A172 (cell line): Measurements from ENCODE around the gene CLSTN3. TPM values are rescaled to one million over a fixed set of nuclear protein-coding genes. Genes with fewer than 3 reads are reported as not detected.

Experiments
- DNase-seq: peaks from one replicate; pipeline ENCODE4 v3.0.0-alpha.2; 2015; ENCODE audit warnings: low spot score
- total RNA-seq: library from RNA; depleted of rRNA; stranded (reverse); fragments of >200 nt; shearing (Covaris generic); gene quantifications from 2 replicates; pipeline ENCODE4 v1.2.3, GENCODE V29; 2014; rRNA removed

The CLSTN3 gene
- total RNA-seq, 1 experiment from 2014 or later: 8.5 TPM

GRCh38 chr12:7188562-7189397, 58.6 kb downstream of the CLSTN3 start:
- DNase-seq: peak; percentile 44

GRCh38 chr12:7189398-7190267, 59.5 kb downstream of the CLSTN3 start, which contains the start of gene PEX5:
TSS of gene PEX5 (plus strand) at chr12:7189686. CDS start at chr12:7190378, 692 bp downstream.
- DNase-seq: peak; percentile 68

- DNase-seq: no peak
These were observed 60.3 kb downstream of the CLSTN3 start for GRCh38 chr12:7190268-7191055.

GRCh38 chr12:7193674-7194073, 63.5 kb downstream of the CLSTN3 start:
- DNase-seq: no peak

GRCh38 chr12:7197841-7198240, 67.7 kb downstream of the CLSTN3 start:
- no peak for DNase-seq

- no peak for DNase-seq
These were observed 72.9 kb downstream of the CLSTN3 start for GRCh38 chr12:7203109-7203508.

- DNase-seq: no peak
These were observed 74.9 kb downstream of the CLSTN3 start for GRCh38 chr12:7205091-7205490.

GRCh38 chr12:7206691-7207090, 76.5 kb downstream of the CLSTN3 start:
- no peak for DNase-seq

- no peak for DNase-seq
These were observed 77.9 kb downstream of the CLSTN3 start for GRCh38 chr12:7207866-7208625.

Other genes with a start within 250 kb of the CLSTN3 start
- gene LRRC23, start 225.5 kb upstream of the CLSTN3 start, total RNA-seq: 8.3 and 14.4 TPM in 2 replicates
- 21.5 and 24.7 TPM in 2 replicates for gene ENO2, start 215.8 kb upstream of the CLSTN3 start, total RNA-seq
- gene ATN1, start 202.4 kb upstream of the CLSTN3 start, total RNA-seq: 3.1 and 6.6 TPM in 2 replicates
- not detected in 2 replicates for gene RNU7-1, start 186.6 kb upstream of the CLSTN3 start, total RNA-seq
- 1.8 TPM in 1 of 2 replicates, not detected in the other for gene C12orf57, start 186.3 kb upstream of the CLSTN3 start, total RNA-seq
- gene PTPN6, start 179.0 kb upstream of the CLSTN3 start, total RNA-seq: 0.31 and 0.48 TPM in 2 replicates
- gene PHB2, start 159.7 kb upstream of the CLSTN3 start, total RNA-seq: 172 and 183 TPM in 2 replicates
- 42.6 and 50.5 TPM in 2 replicates for gene EMG1, start 159.5 kb upstream of the CLSTN3 start, total RNA-seq
- gene LPCAT3, start 111.9 kb upstream of the CLSTN3 start, total RNA-seq: 9.2 and 14.7 TPM in 2 replicates
- gene C1S, start 69.7 kb upstream of the CLSTN3 start, total RNA-seq: 20.3 and 39.8 TPM in 2 replicates
- 10.7 and 16.0 TPM in 2 replicates for gene C1R, start 37.9 kb upstream of the CLSTN3 start, total RNA-seq
- 5.8 and 11.0 TPM in 2 replicates for gene C1RL, start 21.2 kb upstream of the CLSTN3 start, total RNA-seq
- 0.31 TPM in 1 of 2 replicates, not detected in the other for gene RBP5, start 1.5 kb upstream of the CLSTN3 start, total RNA-seq
- 18.9 and 21.0 TPM in 2 replicates for gene PEX5, start 59.3 kb downstream of the CLSTN3 start, total RNA-seq
- gene ACSM4, start 173.7 kb downstream of the CLSTN3 start, total RNA-seq: not detected in 2 replicates